GM21786 (cell line): ENCODE measurements around the gene NOTO.

Source experiments
- ATAC-seq: cut with Tn5 transposase; IDR thresholded peaks from one replicate; pipeline ENCODE4 v1.9.1; 2021; ENCODE audit not compliant: unreplicated experiment

Gene NOTO

DNA sequence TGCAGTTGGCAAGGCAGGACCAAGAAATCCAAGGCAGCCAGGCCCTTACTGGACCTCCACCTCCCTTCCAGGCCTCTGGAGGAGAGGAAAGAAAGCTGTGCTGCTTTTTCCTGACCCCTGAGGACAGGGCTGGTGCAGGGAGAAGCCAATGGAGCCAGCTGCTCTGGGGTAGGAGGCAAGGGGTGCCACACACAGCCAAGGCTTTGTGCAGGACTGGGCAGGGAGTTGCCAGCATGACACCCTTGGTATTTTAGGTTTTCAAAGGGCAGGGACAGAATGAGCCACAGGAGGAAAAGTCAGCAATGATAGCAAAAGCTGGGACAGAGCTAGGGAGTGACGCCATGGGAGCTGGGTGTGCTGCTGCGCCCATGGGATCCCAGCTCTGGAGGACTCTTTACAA, 54.6 kb downstream of the NOTO start:
- ATAC-seq: no peak

- ATAC-seq: no peak
Observed at GRCh38 chr2:73257425-73258125, 55.2 kb downstream of the NOTO start.

DNA sequence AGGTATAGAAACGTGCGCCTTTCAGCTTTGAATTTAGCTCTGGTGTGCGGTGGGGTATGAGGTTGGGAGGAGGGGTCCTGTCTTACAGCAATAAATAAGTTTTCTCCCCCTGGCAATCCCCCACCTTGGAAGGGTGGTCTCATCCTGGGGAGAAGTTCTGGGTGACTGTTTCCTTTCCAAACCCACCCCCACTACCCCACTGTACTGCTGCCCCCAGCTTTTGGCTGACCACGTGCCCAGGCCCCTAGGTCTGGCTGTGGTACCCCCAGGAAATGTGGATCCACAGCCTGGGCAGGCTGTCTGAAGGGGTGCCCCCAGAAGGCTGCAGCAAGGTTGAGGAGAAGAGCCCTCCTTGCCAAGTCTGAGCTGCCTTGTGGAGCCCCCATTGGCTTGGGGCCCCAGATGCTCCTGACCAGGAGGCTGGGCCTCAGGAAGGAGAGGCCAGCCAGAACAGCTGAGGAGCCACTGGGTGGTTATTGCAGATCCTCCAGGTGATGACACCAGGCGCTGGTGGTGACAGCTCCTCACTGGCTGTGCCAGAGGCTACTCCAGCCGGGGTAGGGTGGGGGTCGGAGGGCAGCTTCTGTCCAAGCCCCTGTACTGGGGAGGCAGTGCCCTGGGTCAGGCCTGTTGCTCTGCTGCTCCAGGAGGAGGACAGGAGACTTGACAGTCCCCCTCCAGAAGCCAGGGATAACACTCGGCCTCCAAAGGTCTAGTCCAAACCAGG, 56.0 kb downstream of the NOTO start:
- ATAC-seq: no peak

- ATAC-seq: no peak
Observed at GRCh38 chr2:73258913-73259215, 56.5 kb downstream of the NOTO start.

- no peak for ATAC-seq
Observed at GRCh38 chr2:73259276-73259675, 56.9 kb downstream of the NOTO start.

DNA sequence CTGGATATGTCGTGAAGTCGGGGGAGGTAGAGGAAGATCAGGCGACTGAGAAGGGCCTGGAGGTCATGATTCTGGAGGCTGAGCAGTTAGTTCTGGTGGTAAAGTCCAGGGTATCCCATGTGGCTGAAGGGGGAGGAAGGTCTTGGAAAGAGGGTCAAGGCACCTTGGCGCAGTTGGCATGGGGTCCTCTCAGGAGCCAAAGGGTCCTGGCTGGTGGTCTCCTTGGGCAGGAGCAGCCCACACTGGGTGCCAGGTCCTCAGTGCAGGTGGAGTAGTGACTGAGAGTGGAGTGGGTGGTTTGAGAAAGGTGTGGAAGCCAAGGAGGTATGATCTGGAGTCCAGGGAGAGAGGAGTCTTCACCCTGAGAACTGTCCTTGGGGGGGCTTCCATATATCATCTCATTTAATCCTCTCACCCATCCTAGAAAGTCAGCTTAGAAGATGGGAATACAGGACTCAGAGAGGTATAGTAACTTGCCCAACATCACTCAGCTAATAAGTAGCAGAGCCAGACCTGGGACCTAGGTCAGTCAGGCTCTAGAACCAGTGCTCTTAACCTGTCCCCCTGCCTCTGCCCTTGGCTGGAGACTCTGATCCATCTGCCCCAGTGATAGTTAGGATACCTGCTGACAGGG, 57.4 kb downstream of the NOTO start:
- ATAC-seq: no peak

DNA sequence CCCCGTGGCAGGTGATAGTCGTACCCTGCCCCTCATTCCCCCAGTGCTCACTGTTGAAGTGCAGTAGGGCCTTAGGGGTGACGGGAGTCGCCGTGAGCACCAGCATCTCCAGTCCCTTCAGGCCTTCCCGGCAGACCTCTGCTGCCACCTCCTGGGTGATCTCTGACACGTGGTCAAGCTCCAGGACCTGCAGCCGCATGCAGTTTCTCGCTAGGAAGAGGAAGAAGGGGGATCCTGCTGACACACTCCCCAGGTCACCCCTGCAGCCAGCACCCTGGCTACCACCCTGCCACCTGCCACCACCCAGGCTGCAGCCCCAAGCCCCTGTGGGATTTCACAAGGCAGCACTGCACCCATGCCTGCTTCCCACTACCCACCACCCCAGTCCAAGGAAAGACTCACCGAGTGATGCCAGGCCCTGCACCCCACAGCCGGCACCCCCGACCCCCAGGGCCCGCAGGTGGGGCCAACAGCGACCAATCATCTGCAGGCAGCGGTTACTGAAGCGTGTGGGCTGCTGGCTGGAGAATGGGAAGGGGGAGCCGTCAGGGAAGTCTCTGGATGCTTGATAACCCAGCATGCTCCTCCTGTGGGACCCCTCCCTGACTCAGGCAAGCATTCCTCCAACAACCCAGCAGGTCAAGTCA, 58.1 kb downstream of the NOTO start:
- ATAC-seq: no peak
